Psoas muscle (tissue), 8 donors: ENCODE results near the gene DYNC1LI1. TPM values are rescaled to one million over a fixed set of nuclear protein-coding genes. Genes with fewer than 3 reads are reported as not detected.
"Not testable (repeated sequence)": the region's sequence is repeated elsewhere in the genome, so short reads cannot be mapped to it uniquely, and the experiment has no call there.

Experiments
- ATAC-seq, 4 donors: fragments of 200-7000 bp; cut with Tn5 transposase; one replicate each; pipeline ENCODE4 v1.9.1; 2020; ENCODE audit warnings: moderate library complexity in 3 of 4, mild to moderate bottlenecking in 2 of 4
- DNase-seq, 2 donors: peaks; one replicate each; pipeline ENCODE4 v3.0.0-alpha.2; 2020
- H3K27ac ChIP-seq: fragments of 200-600 bp; one replicate; pipeline ENCODE4 v1.8.0; 2022
- H3K27me3 ChIP-seq, 3 donors: fragments of 200-600 bp in 1 of 3; one replicate each; pipeline versions ENCODE4 v1.6.1 to v1.8.0; 2013 to 2022; ENCODE audit warnings: low read length in 2 of 3, mild to moderate bottlenecking in 2 of 3, moderate library complexity in 1 of 3; ENCODE audit not compliant: insufficient read depth in 3 of 3
- H3K36me3 ChIP-seq, 2 donors: fragments of 200-600 bp in 1 of 2; one replicate each; pipeline versions ENCODE4 v1.6.1 to v1.8.0; 2013 to 2022; ENCODE audit warnings: low read depth in 1 of 2, mild to moderate bottlenecking in 1 of 2, moderate library complexity in 1 of 2; ENCODE audit not compliant: insufficient read depth in 1 of 2
- H3K4me1 ChIP-seq: fragments of 200-600 bp; one replicate; pipeline ENCODE4 v1.8.0; 2022
- H3K4me3 ChIP-seq: fragments of 200-600 bp; one replicate; pipeline ENCODE4 v1.8.0; 2022; ENCODE audit warnings: mild to moderate bottlenecking
- H3K9me3 ChIP-seq: fragments of 200-600 bp; one replicate; pipeline ENCODE4 v1.8.0; 2022
- CTCF ChIP-seq: fragments of 200-600 bp; IDR thresholded peaks from one replicate; pipeline ENCODE4 v1.8.0; 2022; ENCODE audit warnings: antibody characterized with exemption
- whole genome bisulfite sequencing, 3 donors: extraction: QIAGEN DNeasy Blood & Tissue Kit; methylation state at CpG; one replicate each; pipeline versions ENCODE4 v1.1.6 to v1.1.7; 2013; 5-methylcytosine and 5-hydroxymethylcytosine counted together
- intact Hi-C, 2 donors: fragments of 100-400 bp; cut with DNase I; formaldehyde crosslinking; loops; one replicate each; pipeline versions ENCODE4 v1.11.0 to v1.14.2; 2022
- polyA plus RNA-seq, 3 donors: library from polyadenylated mRNA; stranded (reverse); fragments of 200-250 nt; gene quantifications; one replicate each; pipeline ENCODE4 v1.2.3, GENCODE V29; 2013
- total RNA-seq, 4 donors: library from RNA; stranded (reverse); fragmentation: NEBNext Ultra II Directional in 2 of 4; extraction: Animal tissue kit (Norgen Biotek cat#: 25700) in 2 of 4; gene quantifications; one replicate each; pipeline versions ENCODE4 v1.2.1 to v1.2.4, GENCODE V29; 2021 to 2023
- donor health status: healthy with polysubstance abuse.
- donor health status: DM: no; HTN: no; CAD: no; lungs with moderate emphysema.
- donor health status: Bipolar disorder and iron deficiency.
- donor health status: healthy.
- donor health status: DM: yes; HTN: yes; CAD: no.
- donor health status: DM: no; HTN: no; CAD: no.
- donor health status: DM: no; HTN: no; CAD: no.
- donor health status: DM: yes; HTN: yes; CAD: no.

DYNC1LI1 gene
- total and polyA plus RNA-seq, 7 donors = 37.4 to 56.8 (median 47.3) TPM

- no peaks in the 10 kb centered on the region for H3K27me3 ChIP-seq
- TF ChIP-seq CTCF = no peak
- H3K36me3 ChIP-seq = peaks cover 6 to 33% of the 10 kb centered on the region in 2 donors
- H3K9me3 ChIP-seq = no peaks in the 10 kb centered on the region
- no peak overlapping the region for H3K27ac ChIP-seq
- WGBS, 3 donors = 49 to 55% (median 51%) methylated on average over 7 of the region's 7 CpGs
- ATAC-seq (no peak), DNase-seq (no peak)
- intact Hi-C loops = no loop called here
- H3K4me1 ChIP-seq = no peaks in the 10 kb centered on the region
- H3K4me3 ChIP-seq = no peak overlapping the region
Measured at GRCh38 chr3:32522682-32523081, 48.0 kb downstream of the DYNC1LI1 start.

GRCh38 chr3:32518921-32519320 is 51.7 kb downstream of the DYNC1LI1 start:
- intact Hi-C loops = loop anchor here in 1 of 2 donors (10.0 kb wide), 1 partner anchor 416 kb away; no protein-coding TSS in a partner anchor
- DNase-seq, H3K4me3 ChIP-seq, H3K4me1 ChIP-seq, H3K9me3 ChIP-seq, H3K36me3 ChIP-seq, ATAC-seq, H3K27ac ChIP-seq, H3K27me3 ChIP-seq: not testable (repeated sequence)
- WGBS, 3 donors = 95 to 97% (median 96%) methylated on average over 5 of the region's 5 CpGs

GRCh38 chr3:32516751-32517150 is 53.9 kb downstream of the DYNC1LI1 start:
- H3K27me3 ChIP-seq, DNase-seq, H3K27ac ChIP-seq, ATAC-seq, H3K9me3 ChIP-seq, H3K36me3 ChIP-seq, H3K4me1 ChIP-seq, H3K4me3 ChIP-seq: not testable (repeated sequence)
- WGBS, 3 donors = 89 to 90% (median 90%) methylated on average over 9 of the region's 9 CpGs
- intact Hi-C loops = loop anchor here in 1 of 2 donors (10.0 kb wide), 1 partner anchor 418 kb away; no protein-coding TSS in a partner anchor

- no peak for TF ChIP-seq CTCF
- 80 to 87% (median 81%) methylated on average over 2 of the region's 2 CpGs for WGBS, 3 donors
- intact Hi-C loops = loop anchor here in 1 of 2 donors (10.0 kb wide), 1 partner anchor 424 kb away; no protein-coding TSS in a partner anchor
Measured at GRCh38 chr3:32511005-32511404, 59.7 kb downstream of the DYNC1LI1 start.

GRCh38 chr3:32510075-32510724 is 60.5 kb downstream of the DYNC1LI1 start:
- Histone ChIP-seq H3K27me3 (no peaks in the 10 kb centered on the region), H3K4me1 (no peaks in the 10 kb centered on the region), H3K9me3 (no peaks in the 10 kb centered on the region), H3K27ac (no peak overlapping the region), H3K36me3 (no peaks in the 10 kb centered on the region), H3K4me3 (no peak overlapping the region)
- DNase-seq (peak in 1 of 2 donors; percentile 41), ATAC-seq (peak; percentile 83 to 98 (median 89))
- intact Hi-C loops = loop anchor here in 1 of 2 donors (10.0 kb wide), 1 partner anchor 425 kb away; no protein-coding TSS in a partner anchor
- peak; percentile 79 for TF ChIP-seq CTCF
- WGBS, 3 donors = 31 to 34% (median 32%) methylated on average over 3 of the region's 3 CpGs

More at GRCh38 chr3:32511005-32511404, 59.7 kb downstream of the DYNC1LI1 start:
- Histone ChIP-seq H3K27ac (no peak overlapping the region), H3K27me3 (no peaks in the 10 kb centered on the region), H3K9me3 (no peaks in the 10 kb centered on the region), H3K4me3 (no peak overlapping the region), H3K4me1 (no peaks in the 10 kb centered on the region), H3K36me3 (no peaks in the 10 kb centered on the region)
- ATAC-seq (no peak), DNase-seq (no peak)
